PC-9 (cell line): ENCODE measurements around the gene PAQR4.
A peak's percentile ranks its signal among the peaks of the same experiment; 100 is the strongest.

Experiments used
- CTCF ChIP-seq: fragments of 200-600 bp; sonication (generic); conservative IDR thresholded peaks from 2 replicates; pipeline ENCODE4 v1.6.1; 2017; ENCODE audit warnings: mixed run types, antibody characterized with exemption, mild to moderate bottlenecking, moderate library complexity
- EZH2 ChIP-seq: fragments of 200-600 bp; sonication (generic); IDR thresholded peaks from 2 replicates; pipeline ENCODE4 v1.8.0; 2017; ENCODE audit warnings: antibody characterized with exemption, low read depth

GRCh38 chr16:3003582-3004270, 34.6 kb downstream of the PAQR4 start:
- TF ChIP-seq CTCF, result peak; percentile 61
- no peak for TF ChIP-seq EZH2
